Vagina (tissue), 2 donors: ENCODE measurements around the gene HMGXB3.

Experiments
- CTCF ChIP-seq, 3 experiments: fragments of 450-650 bp in 2 of 3; fragments of 200-600 bp in 1 of 3; sonication (generic) in 1 of 3; IDR thresholded peaks; one replicate each; pipeline ENCODE4 v1.5.1; 2017 to 2019; ENCODE audit warnings: antibody characterized with exemption in 3 of 3, mild to moderate bottlenecking in 2 of 3, moderate library complexity in 2 of 3
- POLR2AphosphoS5 ChIP-seq, 2 donors: sonication (generic); formaldehyde crosslinking; IDR thresholded peaks; one replicate each; pipeline ENCODE4 v1.9.0; 2017; ENCODE audit warnings: antibody characterized with exemption in 2 of 2, mild to moderate bottlenecking in 2 of 2, low read depth in 1 of 2; ENCODE audit not compliant: insufficient read depth in 1 of 2

GRCh38 chr5:150052226-150052955, 51.9 kb downstream of the HMGXB3 start:
- TF ChIP-seq CTCF (IDR thresholded peaks at IDR 0.05) (no peak), POLR2AphosphoS5 (IDR thresholded peaks at IDR 0.05; ENCODE audit: insufficient read depth in 1 of 2, low read depth in 1 of 2) (no peak)
